Endodermal cell (in vitro differentiated cells): ENCODE results near the gene ATR. TPM values are rescaled to one million over a fixed set of nuclear protein-coding genes. Genes with fewer than 3 reads are reported as not detected.
"Not testable (repeated sequence)": the region's sequence is repeated elsewhere in the genome, so short reads cannot be mapped to it uniquely, and the experiment has no call there.

Experiments
- DNase-seq: peaks from one replicate; pipeline ENCODE4 v3.0.0-alpha.2; 2017
- H3K27ac ChIP-seq: 2 replicates; pipeline ENCODE4 v1.5.1; 2013; ENCODE audit warnings: mild to moderate bottlenecking, low read depth, low read length, moderate library complexity
- H3K27me3 ChIP-seq: 2 replicates; pipeline ENCODE4 v1.6.1; 2013; ENCODE audit warnings: mild to moderate bottlenecking, low read length, moderate library complexity; ENCODE audit not compliant: insufficient read depth, control insufficient read depth, poor library complexity, severe bottlenecking
- H3K36me3 ChIP-seq: 2 replicates; pipeline ENCODE4 v1.7.0; 2013; ENCODE audit warnings: mild to moderate bottlenecking, low read length, moderate library complexity; ENCODE audit not compliant: control insufficient read depth, insufficient read depth
- H3K4me1 ChIP-seq: one replicate; pipeline ENCODE4 v1.7.0; 2013; ENCODE audit warnings: low read length; ENCODE audit not compliant: control insufficient read depth, insufficient read depth
- H3K4me3 ChIP-seq: 2 replicates; pipeline ENCODE4 v1.5.1; 2013; ENCODE audit warnings: mild to moderate bottlenecking, low read length, moderate library complexity
- H3K9ac ChIP-seq: 2 replicates; pipeline ENCODE4 v1.6.1; 2013; ENCODE audit warnings: mild to moderate bottlenecking, low read length, moderate library complexity; ENCODE audit not compliant: poor library complexity, severe bottlenecking; ENCODE audit errors: extremely low read depth
- H3K9me3 ChIP-seq: 2 replicates; pipeline ENCODE4 v1.6.1; 2013; ENCODE audit warnings: mild to moderate bottlenecking, low read length, moderate library complexity; ENCODE audit not compliant: control insufficient read depth
- H3K27ac Mint-ChIP-seq: 2 replicates; pipeline ENCODE4 v1.8.0; 2020; ENCODE audit warnings: mixed read lengths
- H3K27me3 Mint-ChIP-seq: 2 replicates; pipeline ENCODE4 v1.8.0; 2021; ENCODE audit warnings: mild to moderate bottlenecking, mixed read lengths; ENCODE audit not compliant: insufficient read depth
- H3K36me3 Mint-ChIP-seq: 2 replicates; pipeline ENCODE4 v1.8.0; 2020; ENCODE audit warnings: low read depth, mixed read lengths
- H3K4me1 Mint-ChIP-seq: 2 replicates; pipeline ENCODE4 v1.8.0; 2020; ENCODE audit warnings: mixed read lengths
- H3K4me3 Mint-ChIP-seq: 2 replicates; pipeline ENCODE4 v1.8.0; 2020; ENCODE audit warnings: mild to moderate bottlenecking, moderate library complexity, mixed read lengths
- H3K9me3 Mint-ChIP-seq: 2 replicates; pipeline ENCODE4 v1.8.0; 2020; ENCODE audit warnings: mild to moderate bottlenecking, mixed read lengths
- CTCF ChIP-seq: fragments of 200-600 bp; sonication (generic); conservative IDR thresholded peaks from 2 replicates; pipeline ENCODE4 v1.5.0; 2021; ENCODE audit warnings: antibody characterized with exemption, mild to moderate bottlenecking
- WGBS, 2 experiments: methylation state at CpG; one replicate each; pipeline versions ENCODE4 v1.1.5 to v1.1.7; 2013; ENCODE audit warnings: missing lambda C conversion rate in 2 of 2, mixed read lengths in 1 of 2; ENCODE audit not compliant: insufficient coverage in 1 of 2, insufficient read length in 1 of 2; 5-methylcytosine and 5-hydroxymethylcytosine counted together
- total RNA-seq, 2 donors: library from RNA; stranded (reverse); fragmentation: NEBNext Ultra II Directional in 1 of 2; extraction: Animal tissue kit (Norgen Biotek cat#: 25700) in 1 of 2; gene quantifications; 2 replicates in 1 of 2; 3 replicates in 1 of 2; pipeline ENCODE4 v1.2.1, GENCODE V29; 2021

The ATR gene
- total RNA-seq, 2 donors from 2014 or later: 18.4 to 32.9 TPM

- Mint-ChIP-seq H3K27me3 (no peaks in the 10 kb centered on the region), H3K4me1 (peaks cover 15% of the 10 kb centered on the region)
These were observed 131.2 kb downstream of the ATR start for GRCh38 chr3:142447301-142447851.

GRCh38 chr3:142445816-142446254 is 132.7 kb downstream of the ATR start:
- Mint-ChIP-seq H3K27ac (no peak overlapping the region), H3K36me3 (peaks cover 8% of the 10 kb centered on the region), H3K27me3 (no peaks in the 10 kb centered on the region), H3K4me3 (peak overlapping the region; percentile 99), H3K9me3 (peaks cover 6% of the 10 kb centered on the region), H3K4me1 (peaks cover 15% of the 10 kb centered on the region)
- 93 to 95% methylated on average over 4 to 6 of the region's 6 CpGs for WGBS, 2 experiments
- no peak overlapping the region for H3K9ac ChIP-seq
- H3K27me3 ChIP-seq: no peaks in the 10 kb centered on the region
- H3K36me3 ChIP-seq: peaks cover 12% of the 10 kb centered on the region
- TF ChIP-seq CTCF: no peak
- H3K4me3 ChIP-seq: peak overlapping the region; percentile 97
- H3K9me3 ChIP-seq: peaks cover 7% of the 10 kb centered on the region
- no peak overlapping the region for H3K27ac ChIP-seq
- peaks cover 2% of the 10 kb centered on the region for H3K4me1 ChIP-seq
- no peak for DNase-seq

More at GRCh38 chr3:142447301-142447851, 131.2 kb downstream of the ATR start:
- H3K9me3 Mint-ChIP-seq: peaks cover 6% of the 10 kb centered on the region
- no peak for TF ChIP-seq CTCF
- Histone ChIP-seq H3K9me3 (peaks cover 7% of the 10 kb centered on the region), H3K27me3 (no peaks in the 10 kb centered on the region), H3K27ac (peak overlapping the region; percentile 80), H3K4me1 (peaks cover 2% of the 10 kb centered on the region), H3K36me3 (peaks cover 12% of the 10 kb centered on the region), H3K9ac (peak overlapping the region; percentile 97), H3K4me3 (peak overlapping the region; percentile 97)
- peaks cover 13% of the 10 kb centered on the region for H3K36me3 Mint-ChIP-seq
- WGBS, 2 experiments: 0% methylated on average over 7 to 35 of the region's 35 CpGs
- DNase-seq: peak; percentile 73
- peak overlapping the region; percentile 99 for H3K4me3 Mint-ChIP-seq
- peak overlapping the region; percentile 99 for H3K27ac Mint-ChIP-seq

DNA sequence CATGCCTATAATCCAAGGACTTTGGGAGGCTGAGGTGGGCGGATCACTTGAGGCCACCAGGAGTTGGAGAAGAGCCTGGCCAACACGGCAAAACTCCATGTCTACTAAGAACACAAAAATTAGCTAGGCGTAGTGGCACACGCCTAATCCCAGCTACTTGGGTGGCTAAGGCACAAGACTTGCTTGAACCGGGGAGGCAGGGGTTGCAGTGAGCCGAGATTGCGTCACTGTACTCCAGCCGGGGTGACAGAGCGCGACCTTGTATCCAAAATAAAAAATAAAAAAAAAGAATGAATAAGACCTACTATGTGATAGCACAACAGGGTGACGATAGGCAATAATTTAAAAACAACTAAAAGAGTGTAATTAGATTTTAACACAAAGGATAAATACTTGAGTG is 134.2 kb downstream of the ATR start:
- Histone ChIP-seq H3K4me3 (no peak overlapping the region), H3K9ac (no peak overlapping the region), H3K36me3 (peaks cover 7% of the 10 kb centered on the region), H3K27ac (no peak overlapping the region), H3K27me3 (no peaks in the 10 kb centered on the region), H3K4me1 (peaks cover 2% of the 10 kb centered on the region), H3K9me3 (peaks cover 7% of the 10 kb centered on the region)
- TF ChIP-seq CTCF: no peak
- H3K27me3 Mint-ChIP-seq: no peaks in the 10 kb centered on the region
- H3K4me1 Mint-ChIP-seq: peaks cover 17% of the 10 kb centered on the region
- H3K27ac Mint-ChIP-seq: no peak overlapping the region
- H3K36me3 Mint-ChIP-seq: peaks cover 8% of the 10 kb centered on the region
- H3K4me3 Mint-ChIP-seq: no peak overlapping the region
- no peak for DNase-seq
- H3K9me3 Mint-ChIP-seq: peaks cover 6% of the 10 kb centered on the region
- WGBS, 2 experiments: 93 to 97% methylated on average over 5 to 11 of the region's 11 CpGs

GRCh38 chr3:142443060-142443459 is 135.5 kb downstream of the ATR start:
- not testable (repeated sequence) for H3K9me3 Mint-ChIP-seq, H3K36me3 ChIP-seq, H3K27me3 ChIP-seq, DNase-seq, H3K4me3 Mint-ChIP-seq, H3K4me3 ChIP-seq, H3K27me3 Mint-ChIP-seq, H3K4me1 ChIP-seq, H3K9me3 ChIP-seq, H3K36me3 Mint-ChIP-seq, H3K27ac ChIP-seq, H3K9ac ChIP-seq
- WGBS, 2 experiments: 95 to 96% methylated on average over 9 to 12 of the region's 12 CpGs
- peak overlapping the region; percentile 61 for H3K27ac Mint-ChIP-seq
- H3K4me1 Mint-ChIP-seq: peaks cover 19% of the 10 kb centered on the region

DNA sequence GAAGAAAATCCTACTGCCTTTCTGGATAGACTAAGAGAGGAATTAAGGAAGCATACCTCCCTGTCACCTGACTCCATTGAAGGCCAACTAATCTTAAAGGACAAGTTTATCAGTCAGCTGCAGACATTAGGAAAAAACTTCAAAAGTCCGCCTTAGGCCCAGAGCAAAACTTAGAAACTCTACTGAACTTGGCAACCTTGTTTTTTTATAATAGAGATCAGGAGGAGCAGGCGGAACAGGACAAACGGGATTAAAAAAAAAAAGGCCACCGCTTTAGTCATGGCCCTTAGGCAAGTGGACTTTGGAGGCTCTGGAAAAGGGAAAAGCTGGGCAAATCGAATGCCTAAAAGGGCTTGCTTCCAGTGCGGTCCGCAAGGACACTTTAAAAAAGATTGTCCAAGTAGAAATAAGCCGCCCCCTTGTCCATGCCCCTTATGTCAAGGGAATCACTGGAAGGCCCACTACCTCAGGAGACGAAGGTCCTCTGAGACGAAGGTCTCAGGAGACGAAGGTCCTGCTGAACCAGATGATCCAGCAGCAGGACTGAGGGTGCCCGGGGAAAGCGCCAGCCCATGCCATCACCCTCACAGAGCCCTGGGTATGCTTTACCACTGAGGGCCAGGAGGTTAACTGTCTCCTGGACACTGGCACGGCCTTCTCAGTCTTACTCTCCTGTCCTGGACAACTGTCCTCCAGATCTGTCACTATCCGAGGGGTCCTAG is 138.9 kb downstream of the ATR start:
- H3K4me3 ChIP-seq, H3K4me1 ChIP-seq, H3K9ac ChIP-seq, H3K27me3 ChIP-seq, H3K27ac ChIP-seq, DNase-seq, H3K27me3 Mint-ChIP-seq, H3K4me3 Mint-ChIP-seq, H3K27ac Mint-ChIP-seq, H3K4me1 Mint-ChIP-seq, H3K36me3 ChIP-seq: not testable (repeated sequence)
- 95 to 98% methylated on average over 8 to 15 of the region's 15 CpGs for WGBS, 2 experiments
- H3K9me3 ChIP-seq: peaks cover 10% of the 10 kb centered on the region
- H3K36me3 Mint-ChIP-seq: peaks cover 15% of the 10 kb centered on the region
- H3K9me3 Mint-ChIP-seq: peaks cover 14% of the 10 kb centered on the region
